Heart right ventricle (tissue), 16 donors: Measurements from ENCODE around the gene RNPEPL1. TPM values are rescaled to one million over a fixed set of nuclear protein-coding genes. Genes with fewer than 3 reads are reported as not detected.
A peak's percentile ranks its signal among the peaks of the same experiment; 100 is the strongest.
"Not testable (repeated sequence)": the region's sequence is repeated elsewhere in the genome, so short reads cannot be mapped to it uniquely, and the experiment has no call there.

Source experiments
- ATAC-seq, 8 donors: fragments of 200-7000 bp; cut with Tn5 transposase; one replicate each; pipeline ENCODE4 v1.9.1; 2020; ENCODE audit warnings: mild to moderate bottlenecking in 8 of 8, moderate library complexity in 8 of 8, moderate number of reproducible peaks in 1 of 8
- DNase-seq, 2 donors: peaks; one replicate each; pipeline ENCODE4 v3.0.0-alpha.2; 2020
- H3K27ac ChIP-seq, 10 donors: fragments of 200-600 bp; sonication (generic) in 2 of 10; one replicate each; pipeline versions ENCODE4 v1.5.0 to v1.8.0; 2020 to 2022; ENCODE audit warnings: mild to moderate bottlenecking in 3 of 10
- H3K27me3 ChIP-seq, 7 donors: fragments of 200-600 bp; one replicate each; pipeline ENCODE4 v1.8.0; 2021 to 2022; ENCODE audit warnings: mild to moderate bottlenecking in 2 of 7
- H3K36me3 ChIP-seq, 9 donors: fragments of 200-600 bp; sonication (generic) in 1 of 9; one replicate each; pipeline versions ENCODE4 v1.5.0 to v1.8.0; 2020 to 2022; ENCODE audit warnings: mild to moderate bottlenecking in 2 of 9
- H3K4me1 ChIP-seq, 9 donors: fragments of 200-600 bp; sonication (generic) in 1 of 9; one replicate each; pipeline versions ENCODE4 v1.5.0 to v1.8.0; 2020 to 2022; ENCODE audit warnings: mild to moderate bottlenecking in 4 of 9
- H3K4me3 ChIP-seq, 10 donors: fragments of 200-600 bp; sonication (generic) in 2 of 10; one replicate each; pipeline versions ENCODE4 v1.5.0 to v1.8.0; 2020 to 2022; ENCODE audit warnings: mild to moderate bottlenecking in 7 of 10, moderate library complexity in 2 of 10
- H3K9me3 ChIP-seq, 11 donors: fragments of 200-600 bp in 10 of 11; sonication (generic) in 2 of 11; one replicate each; pipeline versions ENCODE4 v1.5.0 to v1.8.0; 2013 to 2022; ENCODE audit warnings: mild to moderate bottlenecking in 2 of 11, control low read depth in 1 of 11, moderate library complexity in 1 of 11
- CTCF ChIP-seq, 9 donors: fragments of 200-600 bp; sonication (generic) in 2 of 9; IDR thresholded peaks; one replicate each; pipeline versions ENCODE4 v1.5.0 to v1.8.0; 2021 to 2022; ENCODE audit warnings: antibody characterized with exemption in 9 of 9, mild to moderate bottlenecking in 5 of 9, moderate library complexity in 1 of 9
- WGBS, 2 donors: extraction: QIAGEN DNeasy Blood & Tissue Kit; methylation state at CpG; one replicate each; pipeline ENCODE4 v1.1.7; 2013; ENCODE audit warnings: inconsistent platforms in 1 of 2; 5-methylcytosine and 5-hydroxymethylcytosine counted together
- intact Hi-C, 10 donors: fragments of 100-400 bp; cut with DNase I; formaldehyde crosslinking; loops; one replicate each; pipeline versions ENCODE4 v1.11.1 to v1.14.2; 2022
- polyA plus RNA-seq, 2 donors: library from polyadenylated mRNA; stranded (reverse); fragments of 200-250 nt; gene quantifications; one replicate each; pipeline ENCODE4 v1.2.3, GENCODE V29; 2013
- total RNA-seq, 10 donors: library from RNA; stranded (reverse); fragmentation: NEBNext Ultra II Directional in 3 of 10; extraction: Animal tissue kit (Norgen Biotek cat#: 25700) in 3 of 10; gene quantifications; one replicate each; pipeline versions ENCODE4 v1.2.1 to v1.2.4, GENCODE V29; 2021 to 2023
- donor health status: Arrhythmogenic right ventricular cardiomyopathy.
- donor health status: ischemic (EF 13 %, LVEDD 7.1; RV severe dilation, severe dysfunction).
- donor health status: healthy with polysubstance abuse.
- donor health status: DM: no; HTN: yes; CAD: no.
- donor health status: DM: no; HTN: no; CAD: no.
- donor health status: ischemic (EF 25% LVEDD 6.9; RV normal size, moderate dysfunction).
- donor health status: ischemic (EF 25% LVEDD 5.7; RV mildly dilated, moderate dysfunction).
- donor health status: healthy.
- donor health status: DM: yes; HTN: yes; CAD: no.
- donor health status: Ischemic cardiomyopathy.
- donor health status: ischemic (EF 35%, LVEDD 5.7; RV mildly dilated, moderate dysfunction).
- donor health status: nonischemic (EF 11% LVEDD 7.7; RV severe dilation, severe dysfunction).
- donor health status: DM: yes; HTN: yes; CAD: no.
- donor health status: PGD.
- donor health status: ischemic (EF 29% LVEDD 5.4; RV normal size, mild dysfunction).
- donor health status: nonischemic (EF 23%, LVEDD 6.1; RV moderate dilation, normal function).

RNPEPL1 gene
- total and polyA plus RNA-seq, 12 donors: 62.8 to 247 (median 75.2) TPM

- DNase-seq: peak; percentile 100
- Histone ChIP-seq H3K27ac (peak overlapping the region; percentile 96 to 100 (median 99)), H3K4me1 (peaks cover 9 to 81% (median 48%) of the 10 kb centered on the region in 9 donors), H3K9me3 (no peaks in the 10 kb centered on the region), H3K36me3 (peaks cover 0 to 17% (median 0%) of the 10 kb centered on the region in 9 donors), H3K4me3 (peak overlapping the region; percentile 69 to 97 (median 86)), H3K27me3 (no peaks in the 10 kb centered on the region)
- ATAC-seq: peak; percentile 85 to 96 (median 92)
- peak in 8 of 9 donors; percentile 10 to 56 (median 38) for TF ChIP-seq CTCF (IDR thresholded peaks at IDR 0.05)
- WGBS, 2 donors: 0% methylated on average over 79 to 101 of the region's 101 CpGs
- intact Hi-C loops: loop anchor here in 1 of 10 donors (5.0 kb wide), 1 partner anchor 37 kb away; no protein-coding TSS in a partner anchor
Observed at GRCh38 chr2:240560480-240561324, 7.6 kb upstream of the RNPEPL1 start.

- DNase-seq: no peak
- intact Hi-C loops: loop anchor here in 1 of 10 donors (5.0 kb wide), 1 partner anchor 36 kb away; no protein-coding TSS in a partner anchor
Observed at GRCh38 chr2:240561325-240561971, 6.8 kb upstream of the RNPEPL1 start.

GRCh38 chr2:240563231-240563630, 5.1 kb upstream of the RNPEPL1 start:
- intact Hi-C loops: loop anchor here in 1 of 10 donors (5.0 kb wide), 1 partner anchor 34 kb away; no protein-coding TSS in a partner anchor
- Histone ChIP-seq H3K27ac (peak overlapping the region in 2 of 10 donors; percentile 100), H3K36me3 (peaks cover 0 to 17% (median 0%) of the 10 kb centered on the region in 9 donors), H3K4me1 (peaks cover 12 to 85% (median 54%) of the 10 kb centered on the region in 9 donors)
- H3K9me3 ChIP-seq, ATAC-seq, H3K27me3 ChIP-seq, H3K4me3 ChIP-seq, DNase-seq: not testable (repeated sequence)
- WGBS, 2 donors: 98% methylated on average over 17 of the region's 17 CpGs

More at GRCh38 chr2:240561325-240561971, 6.8 kb upstream of the RNPEPL1 start:
- no peaks in the 10 kb centered on the region for H3K27me3 ChIP-seq
- H3K4me3 ChIP-seq: peak overlapping the region; percentile 19 to 97 (median 86)
- H3K36me3 ChIP-seq: peaks cover 0 to 17% (median 0%) of the 10 kb centered on the region in 9 donors
- ATAC-seq: peak in 4 of 8 donors; percentile 1 to 11 (median 4)
- H3K27ac ChIP-seq: peak overlapping the region in 9 of 10 donors; percentile 81 to 100 (median 99)
- H3K4me1 ChIP-seq: peaks cover 12 to 87% (median 54%) of the 10 kb centered on the region in 9 donors
- TF ChIP-seq CTCF (IDR thresholded peaks at IDR 0.05): no peak
- H3K9me3 ChIP-seq: no peaks in the 10 kb centered on the region
- WGBS, 2 donors: 21% methylated on average over 14 of the region's 14 CpGs

- peak overlapping the region in 2 of 10 donors; percentile 97 to 100 for H3K27ac ChIP-seq
Observed at GRCh38 chr2:240563951-240564560, 4.2 kb upstream of the RNPEPL1 start.

More at GRCh38 chr2:240563951-240564560, 4.2 kb upstream of the RNPEPL1 start:
- Histone ChIP-seq H3K9me3 (no peaks in the 10 kb centered on the region), H3K36me3 (peaks cover 0 to 17% (median 0%) of the 10 kb centered on the region in 9 donors), H3K4me3 (no peak overlapping the region), H3K4me1 (peaks cover 12 to 81% (median 54%) of the 10 kb centered on the region in 9 donors), H3K27me3 (no peaks in the 10 kb centered on the region)
- WGBS, 2 donors: 94 to 96% methylated on average over 12 of the region's 12 CpGs
- intact Hi-C loops: loop anchor here in 1 of 10 donors (5.0 kb wide), 1 partner anchor 33 kb away; no protein-coding TSS in a partner anchor
- DNase-seq (no peak), ATAC-seq (no peak)
- TF ChIP-seq CTCF (IDR thresholded peaks at IDR 0.05): no peak
